KMS-11 (cell line): ENCODE measurements around the gene RDX.

Source experiments
- H2AFZ ChIP-seq: fragments of 200-600 bp; sonication (generic); 2 replicates; pipeline ENCODE4 v1.6.1; 2016; ENCODE audit warnings: antibody characterized with exemption, mixed run types, low read depth
- H3K27ac ChIP-seq: fragments of 200-600 bp; sonication (generic); 2 replicates; pipeline ENCODE4 v1.6.1; 2016; ENCODE audit warnings: mild to moderate bottlenecking, mixed run types
- H3K27me3 ChIP-seq: fragments of 200-600 bp; sonication (generic); 2 replicates; pipeline ENCODE4 v1.6.1; 2017; ENCODE audit warnings: mild to moderate bottlenecking, low read depth, mixed run types, moderate library complexity; ENCODE audit not compliant: insufficient read depth
- H3K36me3 ChIP-seq: fragments of 200-600 bp; sonication (generic); 2 replicates; pipeline ENCODE4 v1.6.1; 2017; ENCODE audit warnings: mild to moderate bottlenecking, mixed run types; ENCODE audit not compliant: insufficient read depth
- H3K4me1 ChIP-seq: fragments of 200-600 bp; sonication (generic); 2 replicates; pipeline ENCODE4 v1.6.1; 2016; ENCODE audit warnings: mild to moderate bottlenecking, low read depth, mixed run types; ENCODE audit not compliant: poor library complexity, severe bottlenecking
- H3K4me2 ChIP-seq: fragments of 200-600 bp; sonication (generic); 2 replicates; pipeline ENCODE4 v1.7.0; 2016; ENCODE audit warnings: mild to moderate bottlenecking, mixed run types
- H3K4me3 ChIP-seq: fragments of 200-600 bp; sonication (generic); IDR thresholded peaks from 2 replicates; pipeline ENCODE4 v1.6.1; 2017; ENCODE audit warnings: low read depth, low read length, mixed read lengths; ENCODE audit not compliant: insufficient read depth
- H3K79me2 ChIP-seq: fragments of 200-600 bp; sonication (generic); 2 replicates; pipeline ENCODE4 v1.6.1; 2016; ENCODE audit warnings: low read depth, mixed run types; ENCODE audit not compliant: insufficient read depth
- H3K9ac ChIP-seq: fragments of 200-600 bp; sonication (generic); 2 replicates; pipeline ENCODE4 v1.6.1; 2016; ENCODE audit warnings: mild to moderate bottlenecking, mixed run types
- H4K20me1 ChIP-seq: fragments of 200-600 bp; sonication (generic); 2 replicates; pipeline ENCODE4 v1.6.1; 2016; ENCODE audit warnings: mild to moderate bottlenecking, mixed run types; ENCODE audit not compliant: insufficient read depth
- CTCF ChIP-seq: fragments of 200-600 bp; sonication (generic); conservative IDR thresholded peaks from 2 replicates; pipeline ENCODE4 v1.6.1; 2017; ENCODE audit warnings: low read depth, mild to moderate bottlenecking, antibody characterized with exemption, low read length, moderate library complexity, mixed read lengths

The RDX gene

GRCh38 chr11:110338684-110339083 lies 42.3 kb upstream of the RDX start:
- H3K27me3 ChIP-seq = no peaks in the 10 kb centered on the region
- no peak overlapping the region for H3K4me3 ChIP-seq
- no peak overlapping the region for H2AFZ ChIP-seq
- no peak for TF ChIP-seq CTCF
- no peak overlapping the region for H3K9ac ChIP-seq
- no peaks in the 10 kb centered on the region for H3K79me2 ChIP-seq
- no peaks in the 10 kb centered on the region for H4K20me1 ChIP-seq
- H3K36me3 ChIP-seq = no peaks in the 10 kb centered on the region
- no peak overlapping the region for H3K27ac ChIP-seq
- no peak overlapping the region for H3K4me2 ChIP-seq
- no peaks in the 10 kb centered on the region for H3K4me1 ChIP-seq

- TF ChIP-seq CTCF = no peak
- Histone ChIP-seq H3K9ac (no peak overlapping the region), H3K4me3 (no peak overlapping the region), H3K4me2 (no peak overlapping the region), H3K79me2 (no peaks in the 10 kb centered on the region), H3K27ac (no peak overlapping the region), H3K27me3 (no peaks in the 10 kb centered on the region), H4K20me1 (no peaks in the 10 kb centered on the region), H3K4me1 (no peaks in the 10 kb centered on the region), H2AFZ (no peak overlapping the region), H3K36me3 (no peaks in the 10 kb centered on the region)
Observed at GRCh38 chr11:110337570-110338193, 41.3 kb upstream of the RDX start.

- Histone ChIP-seq H4K20me1 (no peaks in the 10 kb centered on the region), H3K4me1 (no peaks in the 10 kb centered on the region), H2AFZ (no peak overlapping the region), H3K9ac (no peak overlapping the region), H3K36me3 (no peaks in the 10 kb centered on the region), H3K4me2 (no peak overlapping the region), H3K27ac (no peak overlapping the region), H3K4me3 (no peak overlapping the region), H3K27me3 (no peaks in the 10 kb centered on the region), H3K79me2 (no peaks in the 10 kb centered on the region)
- no peak for TF ChIP-seq CTCF
Observed at GRCh38 chr11:110336054-110336453, 39.6 kb upstream of the RDX start.

GRCh38 chr11:110335358-110335757 lies 38.9 kb upstream of the RDX start:
- Histone ChIP-seq H3K27ac (no peak overlapping the region), H2AFZ (no peak overlapping the region), H3K4me2 (no peak overlapping the region), H4K20me1 (no peaks in the 10 kb centered on the region), H3K79me2 (no peaks in the 10 kb centered on the region), H3K27me3 (no peaks in the 10 kb centered on the region), H3K4me1 (no peaks in the 10 kb centered on the region), H3K36me3 (no peaks in the 10 kb centered on the region), H3K9ac (no peak overlapping the region), H3K4me3 (no peak overlapping the region)
- no peak for TF ChIP-seq CTCF
